Mesendoderm (in vitro differentiated cells): ENCODE measurements around the gene HDAC3.

ENCODE experiments used
- DNase-seq: peaks from one replicate; pipeline ENCODE4 v3.0.0; 2013
- H2AK5ac ChIP-seq: 2 replicates; pipeline ENCODE4 v1.6.1; 2013; ENCODE audit warnings: low read length, inconsistent platforms
- H2BK120ac ChIP-seq: 2 replicates; pipeline ENCODE4 v1.6.1; 2013; ENCODE audit warnings: low read depth, mild to moderate bottlenecking, low read length, moderate library complexity, mixed read lengths
- H2BK15ac ChIP-seq: replicated peaks from 2 replicates; pipeline ENCODE4 v1.6.1; 2013; ENCODE audit warnings: low read depth, mild to moderate bottlenecking, moderate library complexity
- H2BK5ac ChIP-seq: 2 replicates; pipeline ENCODE4 v1.6.1; 2013; ENCODE audit warnings: low read length, inconsistent platforms
- H3K18ac ChIP-seq: 2 replicates; pipeline ENCODE4 v1.6.1; 2013; ENCODE audit warnings: mild to moderate bottlenecking, low read length, mixed read lengths
- H3K23ac ChIP-seq: one replicate; pipeline ENCODE4 v1.6.1; 2013; ENCODE audit warnings: low read length
- H3K27ac ChIP-seq: 2 replicates; pipeline ENCODE4 v1.5.1; 2013; ENCODE audit warnings: low read depth, mild to moderate bottlenecking, inconsistent platforms, low read length, moderate library complexity
- H3K27me3 ChIP-seq: 2 replicates; pipeline ENCODE4 v1.6.1; 2013; ENCODE audit warnings: low read length, control low read depth, mild to moderate bottlenecking, inconsistent platforms; ENCODE audit not compliant: insufficient read depth, poor library complexity
- H3K36me3 ChIP-seq: 2 replicates; pipeline ENCODE4 v1.6.1; 2013; ENCODE audit warnings: low read length, inconsistent platforms; ENCODE audit not compliant: control insufficient read depth, insufficient read depth
- H3K4ac ChIP-seq: one replicate; pipeline ENCODE4 v1.6.1; 2013; ENCODE audit warnings: low read depth, mild to moderate bottlenecking, low read length, moderate library complexity
- H3K4me1 ChIP-seq: 2 replicates; pipeline ENCODE4 v1.6.1; 2013; ENCODE audit warnings: low read depth, low read length, inconsistent platforms; ENCODE audit not compliant: control insufficient read depth
- H3K4me2 ChIP-seq: 2 replicates; pipeline ENCODE4 v1.6.1; 2013; ENCODE audit warnings: low read length
- H3K4me3 ChIP-seq: 2 replicates; pipeline ENCODE4 v1.5.1; 2013; ENCODE audit warnings: mild to moderate bottlenecking, low read length
- H3K56ac ChIP-seq: one replicate; pipeline ENCODE4 v1.6.1; 2013; ENCODE audit warnings: low read length
- H3K79me1 ChIP-seq: 2 replicates; pipeline ENCODE4 v1.6.1; 2013; ENCODE audit warnings: low read length, inconsistent platforms
- H3K79me2 ChIP-seq: 2 replicates; pipeline ENCODE4 v1.6.1; 2013; ENCODE audit warnings: mild to moderate bottlenecking, low read length; ENCODE audit not compliant: control insufficient read depth, insufficient read depth
- H3K9ac ChIP-seq: 2 replicates; pipeline ENCODE4 v1.6.1; 2013; ENCODE audit warnings: low read length, inconsistent platforms
- H4K5ac ChIP-seq: one replicate; pipeline ENCODE4 v1.6.1; 2013; ENCODE audit warnings: low read length
- H4K8ac ChIP-seq: one replicate; pipeline ENCODE4 v1.6.1; 2013; ENCODE audit warnings: low read depth, mild to moderate bottlenecking, control low read depth, low read length, moderate library complexity
- WGBS: extraction: QIAGEN DNeasy Blood & Tissue Kit; methylation state at CpG from one replicate; pipeline ENCODE4 v1.1.7; 2013; ENCODE audit warnings: low lambda C conversion rate, missing lambda C conversion rate; ENCODE audit not compliant: insufficient coverage; ENCODE audit errors: extremely low coverage; 5-methylcytosine and 5-hydroxymethylcytosine counted together

Gene HDAC3

DNA sequence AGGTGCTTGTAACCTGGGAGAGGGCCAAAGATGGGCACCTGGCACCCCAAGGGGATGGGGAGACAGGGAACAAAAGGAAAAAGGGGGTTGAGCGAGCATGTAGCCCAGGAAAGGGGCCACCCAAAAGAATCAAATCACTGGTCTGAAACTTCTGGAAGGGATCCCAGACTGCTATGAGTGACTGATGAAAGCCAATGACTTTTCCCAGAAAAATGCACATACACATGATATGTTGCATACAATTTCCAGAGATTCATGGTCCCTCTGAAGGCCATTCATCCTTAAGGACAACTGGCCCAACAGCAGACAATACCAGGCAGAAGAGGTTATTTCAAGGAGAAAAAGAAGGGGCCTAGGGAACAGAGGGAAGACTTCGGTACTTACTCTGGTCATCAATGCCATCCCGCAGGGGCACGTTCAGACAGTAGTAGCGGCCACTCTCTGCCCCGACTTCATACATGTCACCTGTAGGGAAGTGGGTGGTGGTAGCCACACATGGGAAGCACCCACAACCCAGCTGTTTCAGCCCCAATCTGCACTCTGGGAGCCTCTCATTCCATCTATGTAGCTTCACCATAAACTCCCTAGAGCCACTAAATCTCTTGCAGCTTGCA lies 8.4 kb downstream of the HDAC3 start:
- H3K79me2 ChIP-seq: peaks cover 6% of the 10 kb centered on the region
- H3K79me1 ChIP-seq: peaks cover 6% of the 10 kb centered on the region
- no peak overlapping the region for H3K18ac ChIP-seq
- H4K8ac ChIP-seq: no peak overlapping the region
- H3K36me3 ChIP-seq: peaks cover 2% of the 10 kb centered on the region
- H3K4ac ChIP-seq: no peak overlapping the region
- no peak overlapping the region for H3K4me3 ChIP-seq
- no peaks in the 10 kb centered on the region for H3K4me1 ChIP-seq
- H2BK5ac ChIP-seq: no peak overlapping the region
- H2BK120ac ChIP-seq: no peak overlapping the region
- no peak overlapping the region for H3K56ac ChIP-seq
- H3K4me2 ChIP-seq: no peak overlapping the region
- no peaks in the 10 kb centered on the region for H3K27me3 ChIP-seq
- H4K5ac ChIP-seq: no peak overlapping the region
- H3K23ac ChIP-seq: no peak overlapping the region
- no peak overlapping the region for H2BK15ac ChIP-seq
- no CpG with 5 or more reads among the region's 6 CpGs for WGBS
- no peak overlapping the region for H2AK5ac ChIP-seq
- no peak overlapping the region for H3K27ac ChIP-seq
- no peak for DNase-seq
- H3K9ac ChIP-seq: no peak overlapping the region

DNA sequence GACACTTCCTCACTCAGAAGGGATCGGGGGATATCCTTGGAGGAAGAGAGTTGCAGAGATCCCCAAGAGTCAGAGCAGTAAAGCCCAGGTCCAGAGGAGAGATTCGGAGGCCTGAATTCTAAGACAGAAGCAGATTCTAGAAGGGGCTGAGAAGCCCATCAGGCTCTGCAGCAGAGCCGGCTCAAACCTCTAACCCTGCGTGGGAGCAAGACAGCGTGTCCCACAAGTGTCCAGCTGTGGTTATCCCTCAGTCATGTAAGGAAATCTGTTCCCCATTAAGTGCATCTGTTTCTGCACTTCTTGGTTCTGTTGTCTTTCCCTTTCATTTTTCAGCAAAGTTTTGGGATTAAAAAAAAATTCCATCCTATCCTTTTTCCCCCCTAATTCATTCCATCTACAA lies 13.0 kb downstream of the HDAC3 start:
- no peak overlapping the region for H2AK5ac ChIP-seq
- H3K27me3 ChIP-seq: no peaks in the 10 kb centered on the region
- no peaks in the 10 kb centered on the region for H3K79me1 ChIP-seq
- peak overlapping the region; percentile 57 for H3K27ac ChIP-seq
- H2BK120ac ChIP-seq: no peak overlapping the region
- no peaks in the 10 kb centered on the region for H3K79me2 ChIP-seq
- H2BK5ac ChIP-seq: no peak overlapping the region
- H3K4me1 ChIP-seq: no peaks in the 10 kb centered on the region
- no peak overlapping the region for H3K56ac ChIP-seq
- no peak overlapping the region for H3K18ac ChIP-seq
- H2BK15ac ChIP-seq: no peak overlapping the region
- no peak overlapping the region for H3K4ac ChIP-seq
- no peak overlapping the region for H3K4me3 ChIP-seq
- no peak overlapping the region for H3K23ac ChIP-seq
- no peak overlapping the region for H4K5ac ChIP-seq
- H4K8ac ChIP-seq: no peak overlapping the region
- H3K4me2 ChIP-seq: no peak overlapping the region
- no peak for DNase-seq
- H3K36me3 ChIP-seq: peaks cover 7% of the 10 kb centered on the region
- no peak overlapping the region for H3K9ac ChIP-seq
- WGBS: no CpG with 5 or more reads among the region's 5 CpGs

DNA sequence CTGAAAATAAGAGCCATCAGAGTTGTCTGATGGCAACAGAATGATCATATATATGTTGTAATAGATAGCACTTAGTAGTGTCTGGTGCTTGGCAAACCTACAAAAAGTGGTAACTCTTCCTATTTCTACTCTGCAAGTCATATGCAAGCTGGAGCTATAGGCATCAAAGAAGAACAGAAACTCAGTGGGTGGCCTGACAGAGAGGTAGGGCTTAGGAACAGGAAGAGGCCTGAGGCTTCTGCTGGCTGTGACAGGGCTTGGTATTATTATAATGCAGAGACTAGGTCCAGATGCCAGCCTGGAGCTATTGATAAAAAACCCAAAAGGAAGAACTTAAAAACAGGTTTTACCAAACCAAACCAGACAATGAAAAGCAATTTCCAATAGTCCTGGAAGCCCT lies 13.5 kb downstream of the HDAC3 start:
- Histone ChIP-seq H3K23ac (no peak overlapping the region), H2BK120ac (no peak overlapping the region), H3K4me3 (no peak overlapping the region), H4K8ac (no peak overlapping the region), H3K4me1 (no peaks in the 10 kb centered on the region), H3K18ac (no peak overlapping the region), H3K4me2 (no peak overlapping the region), H2BK15ac (no peak overlapping the region), H2AK5ac (no peak overlapping the region), H3K79me1 (no peaks in the 10 kb centered on the region), H3K79me2 (no peaks in the 10 kb centered on the region), H3K27ac (peak overlapping the region; percentile 57), H3K56ac (no peak overlapping the region), H4K5ac (no peak overlapping the region), H3K27me3 (no peaks in the 10 kb centered on the region), H3K36me3 (peaks cover 7% of the 10 kb centered on the region), H2BK5ac (no peak overlapping the region), H3K4ac (no peak overlapping the region), H3K9ac (no peak overlapping the region)
- DNase-seq: peak; percentile 27

DNA sequence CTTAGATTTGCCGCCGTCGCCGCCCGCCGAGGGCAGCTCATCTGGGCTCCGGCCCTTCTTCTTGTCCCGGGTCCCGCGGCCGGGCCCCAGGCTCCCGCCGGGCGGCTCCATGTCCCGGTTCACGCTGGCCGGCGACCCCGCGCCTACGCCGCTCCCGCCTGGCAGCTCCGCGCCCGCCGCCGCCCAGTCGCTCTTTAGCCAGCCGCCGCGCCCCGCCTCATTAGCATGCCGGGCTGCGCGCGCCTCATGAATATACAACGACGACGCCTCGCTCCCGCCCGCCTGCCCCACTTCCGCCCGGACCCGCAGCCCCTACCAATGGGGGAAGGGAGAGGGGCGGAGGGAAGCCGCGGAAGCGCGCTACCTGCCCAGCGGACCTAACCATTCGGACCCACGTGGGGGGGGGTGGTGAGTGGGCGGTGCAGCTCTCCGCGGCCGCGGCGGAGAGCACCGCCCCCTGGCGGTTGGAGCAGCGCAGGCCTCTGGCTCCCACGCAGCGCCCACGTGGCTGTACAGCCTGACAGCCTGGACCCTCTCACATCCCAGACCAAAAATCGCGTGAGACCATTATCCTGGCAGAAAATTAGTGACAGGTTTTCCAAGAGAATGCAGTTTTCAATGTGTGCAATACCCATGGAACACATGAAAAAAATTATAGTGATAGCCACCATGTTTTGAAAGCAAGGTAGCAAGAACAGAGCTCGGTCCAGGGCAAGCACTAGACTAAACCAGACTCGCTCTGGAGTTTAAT lies 17.7 kb downstream of the HDAC3 start, which contains the start of gene DIAPH1:
DIAPH1 (minus strand) TSS at position 197 of the 751 bp plus-strand sequence; CDS start at position 111, 86 bp downstream.
- Histone ChIP-seq H3K4me3 (peak within 1 kb of the TSS; percentile 89), H4K8ac (peak within 1 kb of the TSS; percentile 83), H3K79me2 (peaks cover 34% of the 10 kb centered on the region), H3K27ac (peak within 1 kb of the TSS; percentile 96), H4K5ac (no peak within 1 kb of the TSS), H3K56ac (peak within 1 kb of the TSS; percentile 93), H3K23ac (no peak within 1 kb of the TSS), H3K9ac (peak within 1 kb of the TSS; percentile 94), H3K18ac (peak within 1 kb of the TSS; percentile 99), H3K4me2 (peak within 1 kb of the TSS; percentile 84), H2BK15ac (no peak within 1 kb of the TSS), H3K36me3 (peaks cover 5% of the 10 kb centered on the region), H3K27me3 (no peaks in the 10 kb centered on the region), H2BK5ac (no peak within 1 kb of the TSS), H3K4me1 (peaks cover 12% of the 10 kb centered on the region), H3K79me1 (peaks cover 4% of the 10 kb centered on the region), H3K4ac (peak within 1 kb of the TSS; percentile 99), H2BK120ac (peak within 1 kb of the TSS; percentile 84), H2AK5ac (no peak within 1 kb of the TSS)
- no CpG with 5 or more reads among the region's 70 CpGs for WGBS
- DNase-seq: peak; percentile 99

DNA sequence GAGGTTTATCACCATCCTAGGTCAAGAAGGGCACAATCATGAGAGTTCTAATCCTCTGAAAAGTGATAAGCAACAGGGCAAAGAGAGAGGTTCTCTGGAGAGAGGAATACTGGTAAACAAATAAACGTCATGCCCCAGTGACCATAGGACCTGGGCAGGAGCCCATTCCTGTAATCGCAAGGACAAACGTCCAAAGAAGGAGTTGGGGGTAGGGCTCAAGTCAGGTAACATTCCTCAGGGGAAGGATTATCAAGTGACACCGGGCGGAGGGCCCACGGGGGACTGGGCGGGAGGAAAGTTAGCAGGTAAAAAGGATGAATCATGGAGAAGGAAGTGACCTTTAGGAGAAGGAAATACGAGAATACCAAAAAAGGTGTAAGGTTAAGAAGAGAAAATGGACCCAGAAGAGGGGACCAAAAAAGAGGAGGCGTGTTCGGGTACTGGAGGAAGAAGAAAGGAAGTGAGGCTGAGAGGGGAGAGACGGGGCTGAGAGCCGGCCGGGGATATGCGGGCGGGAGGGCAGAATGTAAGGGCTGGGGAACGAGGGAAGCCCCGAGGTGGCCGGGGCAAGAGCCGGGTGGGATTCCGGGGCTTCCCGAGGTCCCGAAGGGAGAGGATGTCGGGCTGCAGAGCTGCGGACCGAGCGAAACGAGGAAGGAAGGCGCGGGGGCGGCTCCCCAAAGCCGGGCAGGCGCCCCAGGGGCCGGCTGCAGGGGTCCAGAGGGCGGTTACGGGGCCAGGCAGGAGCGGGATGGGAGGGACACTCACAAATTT lies 18.4 kb downstream of the HDAC3 start:
- H3K9ac ChIP-seq: peak overlapping the region; percentile 94
- H3K18ac ChIP-seq: peak overlapping the region; percentile 99
- H2BK15ac ChIP-seq: no peak overlapping the region
- no peaks in the 10 kb centered on the region for H3K27me3 ChIP-seq
- H2BK5ac ChIP-seq: no peak overlapping the region
- H3K27ac ChIP-seq: peak overlapping the region; percentile 96
- peak overlapping the region; percentile 84 for H3K4me2 ChIP-seq
- H3K79me1 ChIP-seq: peaks cover 4% of the 10 kb centered on the region
- peak overlapping the region; percentile 83 for H4K8ac ChIP-seq
- no peak overlapping the region for H2AK5ac ChIP-seq
- H3K4ac ChIP-seq: peak overlapping the region; percentile 99
- H2BK120ac ChIP-seq: peak overlapping the region; percentile 84
- peak overlapping the region; percentile 93 for H3K56ac ChIP-seq
- peak overlapping the region; percentile 89 for H3K4me3 ChIP-seq
- no peak overlapping the region for H4K5ac ChIP-seq
- H3K23ac ChIP-seq: no peak overlapping the region
- peaks cover 14% of the 10 kb centered on the region for H3K4me1 ChIP-seq
- H3K36me3 ChIP-seq: peaks cover 5% of the 10 kb centered on the region
- H3K79me2 ChIP-seq: peaks cover 38% of the 10 kb centered on the region
- peak; percentile 92 for DNase-seq
- WGBS: no CpG with 5 or more reads among the region's 36 CpGs
